Tibial nerve (tissue), 3 donors: ENCODE data around the gene EFHC2.

Experiments
- CTCF ChIP-seq, 5 experiments: fragments of 200-600 bp in 3 of 5; fragments of 450-650 bp in 2 of 5; sonication (generic) in 3 of 5; IDR thresholded peaks; one replicate each; pipeline ENCODE4 v1.5.1; 2016 to 2019; ENCODE audit warnings: antibody characterized with exemption in 5 of 5, mild to moderate bottlenecking in 3 of 5, moderate library complexity in 2 of 5
- POLR2A ChIP-seq, 2 donors: fragments of 450-650 bp; IDR thresholded peaks; one replicate each; pipeline ENCODE4 v1.6.1; 2017; ENCODE audit warnings: antibody characterized with exemption in 2 of 2, mild to moderate bottlenecking in 2 of 2, moderate library complexity in 2 of 2

GRCh38 chrX:44232081-44232480 is 111.4 kb downstream of the EFHC2 start:
- TF ChIP-seq CTCF (IDR thresholded peaks at IDR 0.05) = no peak
- TF ChIP-seq POLR2A (IDR thresholded peaks at IDR 0.05) = no peak
